ENCODE measurements around the gene GOLGA6D.

DNA sequence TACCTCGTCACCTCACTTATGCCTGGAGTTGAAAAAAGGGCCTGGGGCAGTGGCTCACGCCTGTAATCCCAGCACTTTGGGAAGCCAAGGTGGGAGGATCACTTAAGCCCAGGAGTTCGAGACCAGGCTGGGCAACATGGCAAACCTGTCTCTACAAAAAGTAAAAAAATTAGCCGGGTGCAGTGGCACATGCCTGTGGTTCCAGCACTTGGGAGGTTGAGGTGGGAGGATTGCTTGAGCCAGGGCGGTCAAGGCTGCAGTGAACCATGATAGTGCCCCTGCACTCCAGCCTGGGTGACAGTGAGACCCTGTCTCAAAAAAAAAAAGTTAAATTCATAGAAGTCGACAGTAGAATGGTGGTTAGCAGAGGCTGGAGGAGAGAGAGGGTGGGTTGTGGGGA is 59.6 kb downstream of the GOLGA6D start:
- no peak for TF ChIP-seq EZH2 (IDR thresholded peaks at IDR 0.05; ENCODE audit: low read depth, low read length, severe bottlenecking)
- no peak for TF ChIP-seq TCF12 (IDR thresholded peaks at IDR 0.05; ENCODE audit: low read depth, low read length)
- no peak for TF ChIP-seq JUND (IDR thresholded peaks at IDR 0.05; ENCODE audit: low read length)
- no peak for TF ChIP-seq POLR2A (IDR thresholded peaks at IDR 0.05; ENCODE audit: control extremely low read depth in 1 of 2, low read depth in 2 of 2, low read length in 2 of 2)

All from H1 (cell line).